Stimulated activated naive B cell treated with anti-CD40 and anti-IgM and Interleukin-4, amounts not matched to agents 10 μg/mL and 1 μg/mL and 100 μg/mL, for 72 hours (primary cell): ENCODE measurements around the gene NR2F2.
"Not testable (repeated sequence)": the region's sequence is repeated elsewhere in the genome, so short reads cannot be mapped to it uniquely, and the experiment has no call there.

ENCODE experiments used
- ATAC-seq, 2 donors: fragments of 150-1000 bp; cut with Tn5 transposase; replicated peaks; 2 replicates each; pipeline ENCODE4 v1.10.0; 2021; ENCODE audit warnings: moderate library complexity in 1 of 2
- DNase-seq: peaks from one replicate; pipeline ENCODE4 v3.0.0; 2021
- H3K27ac Mint-ChIP-seq: one replicate; pipeline ENCODE4 v1.8.0; 2022; ENCODE audit warnings: mild to moderate bottlenecking, mixed read lengths
- H3K27me3 Mint-ChIP-seq, 2 donors: one replicate each; pipeline ENCODE4 v1.8.0; 2022; ENCODE audit warnings: mixed read lengths in 2 of 2
- H3K36me3 Mint-ChIP-seq, 2 donors: one replicate each; pipeline ENCODE4 v1.8.0; 2022; ENCODE audit warnings: mixed read lengths in 2 of 2, mild to moderate bottlenecking in 1 of 2
- H3K4me1 Mint-ChIP-seq, 2 donors: one replicate each; pipeline ENCODE4 v1.8.0; 2022; ENCODE audit warnings: mixed read lengths in 2 of 2, mild to moderate bottlenecking in 1 of 2
- H3K4me3 Mint-ChIP-seq, 2 donors: one replicate each; pipeline ENCODE4 v1.8.0; 2022; ENCODE audit warnings: mild to moderate bottlenecking in 2 of 2, mixed read lengths in 2 of 2, moderate library complexity in 1 of 2
- H3K9me3 Mint-ChIP-seq, 2 donors: one replicate each; pipeline ENCODE4 v1.8.0; 2022; ENCODE audit warnings: mixed read lengths in 2 of 2, mild to moderate bottlenecking in 1 of 2

The NR2F2 gene

GRCh38 chr15:96366526-96366877, 36.0 kb downstream of the NR2F2 start:
- peaks cover 2 to 6% of the 10 kb centered on the region in 2 donors for H3K4me1 Mint-ChIP-seq
- ATAC-seq, result no peak
- H3K36me3 Mint-ChIP-seq, result peaks cover 0 to 1% of the 10 kb centered on the region in 2 donors
- DNase-seq, result no peak
- H3K27ac Mint-ChIP-seq, result no peak overlapping the region
- H3K27me3 Mint-ChIP-seq, result peaks cover 62 to 91% of the 10 kb centered on the region in 2 donors
- no peak overlapping the region for H3K4me3 Mint-ChIP-seq
- peaks cover 2 to 3% of the 10 kb centered on the region in 2 donors for H3K9me3 Mint-ChIP-seq

- Mint-ChIP-seq H3K27me3 (peaks cover 56 to 89% of the 10 kb centered on the region in 2 donors), H3K9me3 (peaks cover 2 to 3% of the 10 kb centered on the region in 2 donors), H3K27ac (peak overlapping the region; percentile 5), H3K4me3 (no peak overlapping the region), H3K4me1 (peaks cover under 1 to 6% of the 10 kb centered on the region in 2 donors), H3K36me3 (no peaks in the 10 kb centered on the region)
- ATAC-seq, result no peak
- DNase-seq, result no peak
These were observed 37.1 kb downstream of the NR2F2 start for GRCh38 chr15:96367311-96368200.

- ATAC-seq, result no peak
These were observed 38.9 kb downstream of the NR2F2 start for GRCh38 chr15:96369351-96369750.

GRCh38 chr15:96369825-96370621, 39.5 kb downstream of the NR2F2 start:
- H3K27me3 Mint-ChIP-seq, result peaks cover 48 to 77% of the 10 kb centered on the region in 2 donors

More at GRCh38 chr15:96369351-96369750, 38.9 kb downstream of the NR2F2 start:
- Mint-ChIP-seq H3K4me3 (no peak overlapping the region), H3K27me3 (peaks cover 49 to 79% of the 10 kb centered on the region in 2 donors), H3K4me1 (peaks cover 0 to 6% of the 10 kb centered on the region in 2 donors), H3K36me3 (no peaks in the 10 kb centered on the region), H3K9me3 (peaks cover 4 to 8% of the 10 kb centered on the region in 2 donors), H3K27ac (no peak overlapping the region)
- no peak for DNase-seq

GRCh38 chr15:96372554-96372953, 42.1 kb downstream of the NR2F2 start:
- H3K36me3 Mint-ChIP-seq, result no peaks in the 10 kb centered on the region
- no peak overlapping the region for H3K4me3 Mint-ChIP-seq
- DNase-seq (no peak), ATAC-seq (no peak)
- H3K9me3 Mint-ChIP-seq, result peaks cover 6 to 8% of the 10 kb centered on the region in 2 donors
- no peaks in the 10 kb centered on the region for H3K4me1 Mint-ChIP-seq
- peaks cover 38 to 52% of the 10 kb centered on the region in 2 donors for H3K27me3 Mint-ChIP-seq
- H3K27ac Mint-ChIP-seq, result no peak overlapping the region

More at GRCh38 chr15:96369825-96370621, 39.5 kb downstream of the NR2F2 start:
- H3K4me3 Mint-ChIP-seq, result no peak overlapping the region
- ATAC-seq (no peak), DNase-seq (no peak)
- H3K9me3 Mint-ChIP-seq, result peaks cover 4 to 8% of the 10 kb centered on the region in 2 donors
- no peak overlapping the region for H3K27ac Mint-ChIP-seq
- peaks cover 0 to 6% of the 10 kb centered on the region in 2 donors for H3K4me1 Mint-ChIP-seq
- no peaks in the 10 kb centered on the region for H3K36me3 Mint-ChIP-seq

- Mint-ChIP-seq H3K9me3 (peaks cover 5 to 6% of the 10 kb centered on the region in 2 donors), H3K4me1 (no peaks in the 10 kb centered on the region), H3K27me3 (peaks cover 22 to 33% of the 10 kb centered on the region in 2 donors), H3K4me3 (no peak overlapping the region), H3K27ac (no peak overlapping the region), H3K36me3 (no peaks in the 10 kb centered on the region)
- DNase-seq (no peak), ATAC-seq (no peak)
These were observed 44.0 kb downstream of the NR2F2 start for GRCh38 chr15:96374499-96374898.

- ATAC-seq, H3K4me3 Mint-ChIP-seq, H3K27me3 Mint-ChIP-seq, DNase-seq, H3K36me3 Mint-ChIP-seq, H3K4me1 Mint-ChIP-seq, H3K27ac Mint-ChIP-seq, H3K9me3 Mint-ChIP-seq: not testable (repeated sequence)
These were observed 49.1 kb downstream of the NR2F2 start for GRCh38 chr15:96379592-96379991.

- Mint-ChIP-seq H3K4me3 (no peak overlapping the region), H3K36me3 (no peaks in the 10 kb centered on the region), H3K27me3 (no peaks in the 10 kb centered on the region), H3K27ac (no peak overlapping the region), H3K9me3 (peaks cover 0 to 4% of the 10 kb centered on the region in 2 donors), H3K4me1 (no peaks in the 10 kb centered on the region)
- DNase-seq, result no peak
- no peak for ATAC-seq
These were observed 51.0 kb downstream of the NR2F2 start for GRCh38 chr15:96381463-96381862.

GRCh38 chr15:96385195-96385594, 54.7 kb downstream of the NR2F2 start:
- no peak for ATAC-seq
- H3K27me3 Mint-ChIP-seq, result no peaks in the 10 kb centered on the region
- H3K4me1 Mint-ChIP-seq, result no peaks in the 10 kb centered on the region
- no peak overlapping the region for H3K4me3 Mint-ChIP-seq
- H3K36me3 Mint-ChIP-seq, result no peaks in the 10 kb centered on the region
- DNase-seq, result no peak
- peaks cover 0 to 6% of the 10 kb centered on the region in 2 donors for H3K9me3 Mint-ChIP-seq
- no peak overlapping the region for H3K27ac Mint-ChIP-seq

GRCh38 chr15:96388673-96389072, 58.2 kb downstream of the NR2F2 start:
- no peaks in the 10 kb centered on the region for H3K27me3 Mint-ChIP-seq
- no peaks in the 10 kb centered on the region for H3K36me3 Mint-ChIP-seq
- no peak overlapping the region for H3K4me3 Mint-ChIP-seq
- H3K27ac Mint-ChIP-seq, result no peak overlapping the region
- DNase-seq, result no peak
- peaks cover 0 to 5% of the 10 kb centered on the region in 2 donors for H3K9me3 Mint-ChIP-seq
- ATAC-seq, result no peak
- H3K4me1 Mint-ChIP-seq, result no peaks in the 10 kb centered on the region
